OCI-LY7 (cell line): ENCODE measurements around the gene VWA7. TPM values are rescaled to one million over a fixed set of nuclear protein-coding genes. Genes with fewer than 3 reads are reported as not detected.

Experiments used
- BruUV-seq: library from RNA; stranded (reverse); fragments of 400-500 nt; replicated peaks from 2 replicates; lab custom pipeline; 2021; lab: Mats Ljungman, UMichigan
- CTCF ChIA-PET: fragments of 300-600 bp; sonication (Branson Sonifier 250); formaldehyde crosslinking; loops from one replicate; lab custom pipeline; 2022; ENCODE audit warnings: antibody characterized with exemption; ENCODE audit not compliant: unreplicated experiment; lab: Charles Lee
- POLR2A ChIA-PET: fragments of 300-600 bp; sonication (Branson Sonifier 250); formaldehyde crosslinking; loops from one replicate; lab custom pipeline; 2022; ENCODE audit warnings: antibody characterized with exemption; lab: Charles Lee
- DNase-seq: peaks from one replicate; pipeline ENCODE4 v3.0.0-alpha.2; 2015; ENCODE audit warnings: low spot score
- H2AFZ ChIP-seq: fragments of 200-600 bp; sonication (generic), shearing (Covaris generic); 2 replicates; pipeline ENCODE4 v1.6.1; 2014; ENCODE audit warnings: mild to moderate bottlenecking, antibody characterized with exemption, low read length, moderate library complexity
- H3K27ac ChIP-seq: fragments of 200-600 bp; sonication (generic); 2 replicates; pipeline ENCODE4 v1.5.1; 2014; ENCODE audit warnings: mixed run types, low read depth, mild to moderate bottlenecking, moderate library complexity, low read length, inconsistent platforms; ENCODE audit not compliant: poor library complexity, severe bottlenecking
- H3K36me3 ChIP-seq: fragments of 200-600 bp; sonication (generic); 2 replicates; pipeline ENCODE4 v1.6.1; 2014; ENCODE audit warnings: mild to moderate bottlenecking, antibody characterized with exemption, low read length, moderate library complexity, mixed read lengths; ENCODE audit not compliant: insufficient read depth
- H3K4me1 ChIP-seq: fragments of 200-600 bp; sonication (generic); 2 replicates; pipeline ENCODE4 v1.5.1; 2014; ENCODE audit warnings: mild to moderate bottlenecking, low read length; ENCODE audit not compliant: insufficient read depth, poor library complexity, severe bottlenecking
- H3K4me2 ChIP-seq: fragments of 200-600 bp; sonication (generic); 2 replicates; pipeline ENCODE4 v1.6.1; 2014; ENCODE audit warnings: mild to moderate bottlenecking, low read length
- H3K4me3 ChIP-seq: fragments of 200-600 bp; sonication (generic); 2 replicates; pipeline ENCODE4 v1.5.1; 2014; ENCODE audit warnings: mild to moderate bottlenecking, low read depth, low read length; ENCODE audit not compliant: poor library complexity, severe bottlenecking
- H3K79me2 ChIP-seq: fragments of 200-600 bp; sonication (generic); 2 replicates; pipeline ENCODE4 v1.6.1; 2016; ENCODE audit warnings: low read depth, mild to moderate bottlenecking, low read length, moderate library complexity, mixed read lengths; ENCODE audit not compliant: insufficient read depth
- H3K9me2 ChIP-seq: fragments of 200-600 bp; sonication (generic); 2 replicates; pipeline ENCODE4 v1.6.1; 2016; ENCODE audit warnings: mild to moderate bottlenecking, low read length, mixed read lengths; ENCODE audit not compliant: insufficient read depth
- H3K9me3 ChIP-seq: fragments of 200-600 bp; sonication (generic); 2 replicates; pipeline ENCODE4 v1.6.1; 2014; ENCODE audit warnings: mild to moderate bottlenecking, mixed run types, low read length, mixed read lengths
- H4K20me1 ChIP-seq: fragments of 200-600 bp; sonication (generic); 2 replicates; pipeline ENCODE4 v1.6.1; 2014; ENCODE audit warnings: mild to moderate bottlenecking, antibody characterized with exemption, low read length, moderate library complexity, mixed read lengths; ENCODE audit not compliant: insufficient read depth
- CTCF ChIP-seq: fragments of 200-600 bp; sonication (generic); conservative IDR thresholded peaks from 2 replicates; pipeline ENCODE4 v1.5.1; 2014; ENCODE audit warnings: mild to moderate bottlenecking, antibody characterized with exemption, low read length, moderate library complexity, mixed read lengths
- EZH2phosphoT487 ChIP-seq: fragments of 200-600 bp; sonication (generic); IDR thresholded peaks from 2 replicates; pipeline ENCODE4 v1.6.1; 2018; ENCODE audit warnings: low read depth, borderline replicate concordance, mild to moderate bottlenecking, mixed run types, antibody characterized with exemption, low read length, moderate library complexity, mixed read lengths
- intact Hi-C: fragments of 100-400 bp; cut with micrococcal nuclease; formaldehyde crosslinking; loops from one replicate; pipeline ENCODE4 v1.10.0; 2022; ENCODE audit not compliant: unreplicated experiment
- total RNA-seq, 2 experiments: library from RNA; depleted of rRNA in 1 of 2; stranded (reverse); fragments of >200 nt in 1 of 2; shearing (Covaris generic) in 1 of 2; gene quantifications; 2 replicates each; pipeline ENCODE4 v1.2.3, GENCODE V29; 2014 to 2022

The VWA7 gene
- total RNA-seq, 2 experiments from 2014 or later = 2.2 to 6.5 TPM

DNA sequence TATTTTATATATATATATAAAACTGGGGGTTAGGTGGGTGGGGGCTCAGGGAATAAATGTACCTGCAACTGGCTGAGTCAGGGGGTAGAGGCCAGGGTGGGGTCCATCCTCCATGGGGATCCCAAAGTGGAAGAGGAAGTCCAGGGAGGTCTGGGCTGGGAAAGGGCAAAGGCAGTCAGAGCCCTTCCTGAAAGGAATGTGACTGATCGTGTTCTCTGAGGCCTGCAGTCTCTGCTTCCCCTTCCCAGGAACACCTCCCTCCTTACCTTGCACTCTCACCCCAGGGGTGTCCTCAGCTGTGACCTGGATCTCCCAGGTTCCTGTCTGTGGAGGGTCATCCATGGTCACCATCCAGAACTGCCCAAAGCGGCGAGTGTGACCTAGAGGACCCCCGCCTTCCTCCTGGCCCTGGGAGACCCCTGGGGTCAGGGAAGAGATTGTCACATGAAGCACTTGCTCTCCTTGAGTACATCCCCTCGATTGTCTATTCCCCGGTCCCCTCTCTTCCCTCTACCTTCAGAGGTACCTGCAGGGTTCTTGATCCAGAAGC, 10.0 kb downstream of the VWA7 start:
- Histone ChIP-seq H3K27ac (no peak overlapping the region), H3K79me2 (no peaks in the 10 kb centered on the region), H3K4me1 (no peaks in the 10 kb centered on the region), H3K9me2 (no peaks in the 10 kb centered on the region), H3K4me3 (no peak overlapping the region), H3K9me3 (no peaks in the 10 kb centered on the region), H2AFZ (no peak overlapping the region), H3K4me2 (no peak overlapping the region), H3K36me3 (peaks cover 38% of the 10 kb centered on the region), H4K20me1 (no peaks in the 10 kb centered on the region)
- no peak for DNase-seq
- POLR2A ChIA-PET = no interaction called here
- TF ChIP-seq EZH2phosphoT487 = no peak
- no peak for TF ChIP-seq CTCF
- no TSS peak for BruUV-seq
- intact Hi-C loops = no loop called here
- CTCF ChIA-PET = no interaction called here

GRCh38 chr6:31765910-31766794, 11.0 kb downstream of the VWA7 start:
- H2AFZ ChIP-seq = no peak overlapping the region
- POLR2A ChIA-PET = interaction anchor here (1.2 kb wide), 1 partner anchor 26 kb away, joined by 3 read pairs; the partner anchor contains the start of gene MSH5
- no peaks in the 10 kb centered on the region for H3K9me3 ChIP-seq
- H3K4me2 ChIP-seq = no peak overlapping the region
- intact Hi-C loops = no loop called here
- CTCF ChIA-PET = no interaction called here
- H3K9me2 ChIP-seq = no peaks in the 10 kb centered on the region
- H3K79me2 ChIP-seq = no peaks in the 10 kb centered on the region
- no TSS peak for BruUV-seq
- H3K4me1 ChIP-seq = no peaks in the 10 kb centered on the region
- H3K4me3 ChIP-seq = no peak overlapping the region
- TF ChIP-seq EZH2phosphoT487 (no peak), CTCF (no peak)
- no peak overlapping the region for H3K27ac ChIP-seq
- no peak for DNase-seq
- H4K20me1 ChIP-seq = no peaks in the 10 kb centered on the region
- H3K36me3 ChIP-seq = peaks cover 47% of the 10 kb centered on the region

GRCh38 chr6:31765559-31765909, 11.6 kb downstream of the VWA7 start:
- no peaks in the 10 kb centered on the region for H3K4me1 ChIP-seq
- TF ChIP-seq EZH2phosphoT487 = no peak
- no peak for TF ChIP-seq CTCF
- no TSS peak for BruUV-seq
- H3K9me3 ChIP-seq = no peaks in the 10 kb centered on the region
- no peaks in the 10 kb centered on the region for H3K9me2 ChIP-seq
- ChIA-PET CTCF (no interaction called here), POLR2A (interaction anchor here (1.2 kb wide), 1 partner anchor 25 kb away, joined by 3 read pairs; the partner anchor contains the start of gene MSH5)
- H4K20me1 ChIP-seq = no peaks in the 10 kb centered on the region
- H3K4me2 ChIP-seq = no peak overlapping the region
- peaks cover 53% of the 10 kb centered on the region for H3K36me3 ChIP-seq
- intact Hi-C loops = no loop called here
- no peak overlapping the region for H3K4me3 ChIP-seq
- no peak overlapping the region for H2AFZ ChIP-seq
- no peak overlapping the region for H3K27ac ChIP-seq
- DNase-seq = no peak
- no peaks in the 10 kb centered on the region for H3K79me2 ChIP-seq
